ENCODE measurements around the gene AZGP1.

- TF ChIP-seq CTCF (conservative IDR thresholded peaks at IDR 0.05; ENCODE audit: low read depth, low read length) (no peak), EZH2phosphoT487 (IDR thresholded peaks at IDR 0.05; ENCODE audit: borderline replicate concordance, low read length) (no peak)
Measured at GRCh38 chr7:100023526-100023925, 47.7 kb upstream of the AZGP1 start.
